Panc1 (cell line): ENCODE results near the gene CNTROB. TPM values are rescaled to one million over a fixed set of nuclear protein-coding genes. Genes with fewer than 3 reads are reported as not detected.

ENCODE experiments used
- ATAC-seq: fragments of 200-7000 bp; cut with Tn5 transposase; 2 replicates; pipeline ENCODE4 v1.9.1; 2020; ENCODE audit warnings: mild to moderate bottlenecking, moderate library complexity
- BruUV-seq: library from RNA; stranded (reverse); fragments of 400-500 nt; replicated peaks from 2 replicates; lab custom pipeline; 2021; lab: Mats Ljungman, UMichigan
- CTCF ChIA-PET: fragments of 300-600 bp; sonication (Branson Sonifier 250); formaldehyde crosslinking; loops from one replicate; lab custom pipeline; 2022; ENCODE audit warnings: antibody characterized with exemption; lab: Charles Lee
- POLR2A ChIA-PET: fragments of 300-600 bp; sonication (Branson Sonifier 250); formaldehyde crosslinking; loops from one replicate; lab custom pipeline; 2022; ENCODE audit warnings: antibody characterized with exemption; lab: Charles Lee
- DNase-seq: peaks from one replicate; pipeline ENCODE4 v3.0.0-alpha.2; 2010; ENCODE audit warnings: low read depth, low spot score
- H3K27ac ChIP-seq: 2 replicates; pipeline ENCODE4 v1.5.1; 2011; ENCODE audit warnings: mild to moderate bottlenecking, low read length, inconsistent platforms
- H3K27me3 ChIP-seq: fragments of 200-500 bp; sonication (Bioruptor generic); 2 replicates; pipeline ENCODE4 v1.6.0; 2014; ENCODE audit warnings: low read length, inconsistent platforms; ENCODE audit not compliant: control insufficient read depth, insufficient read depth
- H3K36me3 ChIP-seq: fragments of 200-500 bp; sonication (Bioruptor generic); 2 replicates; pipeline ENCODE4 v1.5.1; 2014; ENCODE audit warnings: inconsistent platforms, mild to moderate bottlenecking, low read length, moderate library complexity; ENCODE audit not compliant: control insufficient read depth, insufficient read depth
- H3K4me1 ChIP-seq: 2 replicates; pipeline ENCODE4 v1.5.1; 2011; ENCODE audit warnings: inconsistent platforms, mild to moderate bottlenecking, low read length, moderate library complexity; ENCODE audit not compliant: control insufficient read depth, insufficient read depth
- H3K4me3 ChIP-seq, 2 experiments: 2 replicates each; pipeline ENCODE4 v1.5.1; 2011 to 2012; ENCODE audit warnings: low read depth in 2 of 2, low read length in 2 of 2, mild to moderate bottlenecking in 2 of 2, inconsistent platforms in 1 of 2, moderate library complexity in 1 of 2
- H3K9me3 ChIP-seq: fragments of 200-500 bp; sonication (Bioruptor generic); 2 replicates; pipeline ENCODE4 v1.5.1; 2014; ENCODE audit warnings: low read depth, mild to moderate bottlenecking, inconsistent platforms, low read length, moderate library complexity; ENCODE audit not compliant: control insufficient read depth, insufficient read depth
- POLR2AphosphoS5 ChIP-seq: IDR thresholded peaks from 2 replicates; pipeline ENCODE4 v1.6.1; 2012; ENCODE audit warnings: mild to moderate bottlenecking, low read depth, low read length, moderate library complexity
- SIN3A ChIP-seq: IDR thresholded peaks from 2 replicates; pipeline ENCODE4 v1.6.1; 2012; ENCODE audit warnings: low read depth, mild to moderate bottlenecking, low read length, moderate library complexity, borderline replicate concordance; ENCODE audit not compliant: insufficient read depth
- TCF7L2 ChIP-seq: IDR thresholded peaks from 2 replicates; pipeline ENCODE4 v1.6.1; 2011; ENCODE audit warnings: mild to moderate bottlenecking, low read depth, low read length, inconsistent platforms
- in situ Hi-C: cut with HindIII; loops from 2 replicates; pipeline ENCODE4 v1.10.0; 2016; ENCODE audit warnings: low sequenced_read_pairs, low pct_unique_long_range_greater_than_20kb
- intact Hi-C: fragments of 100-400 bp; cut with micrococcal nuclease; formaldehyde crosslinking; loops from one replicate; pipeline ENCODE4 v1.10.0; 2022; ENCODE audit not compliant: unreplicated experiment
- total RNA-seq: library from RNA; stranded (reverse); gene quantifications from one replicate; pipeline ENCODE4 v1.2.1, GENCODE V29; 2021; ENCODE audit not compliant: unreplicated experiment
- TF ChIP-seq, protein P1 (sequence below), 2 experiments: IDR thresholded peaks; 2 replicates each; pipeline ENCODE4 v1.6.1; 2011 to 2012; ENCODE audit warnings: low read depth in 2 of 2, control low read depth in 1 of 2, low read length in 1 of 2, mild to moderate bottlenecking in 1 of 2, moderate library complexity in 1 of 2; ENCODE audit not compliant: insufficient read depth in 1 of 2
- TF ChIP-seq, protein P2 (sequence below): fragments of 450-650 bp; IDR thresholded peaks from 2 replicates; pipeline ENCODE4 v1.5.1; 2017; ENCODE audit warnings: mild to moderate bottlenecking

CNTROB gene
- total RNA-seq, 1 experiment from 2014 or later = 60.5 TPM

DNA sequence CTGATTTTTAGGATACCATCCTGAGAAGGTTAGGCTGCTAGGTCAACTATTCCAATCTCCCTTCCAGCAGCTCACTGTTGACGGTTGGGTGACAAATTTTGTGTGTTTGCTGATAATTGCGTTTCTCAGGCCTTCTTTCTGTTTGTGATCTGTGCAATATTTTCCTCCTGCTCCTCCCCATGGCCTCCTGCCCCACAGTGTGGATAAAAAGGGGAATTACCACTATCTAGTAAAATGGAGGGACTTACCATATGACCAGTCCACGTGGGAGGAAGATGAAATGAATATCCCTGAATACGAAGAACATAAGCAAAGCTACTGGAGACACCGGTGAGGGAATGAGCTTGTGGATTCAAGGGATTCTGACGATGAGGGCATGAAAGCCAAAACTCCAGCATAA lies 34.2 kb upstream of the CNTROB start:
- no peak for DNase-seq
- no TSS peak for BruUV-seq
- peak; percentile 78 for ATAC-seq
- intact Hi-C loops = loop anchor here (2.0 kb wide), 1 partner anchor 35 kb away; no protein-coding TSS in a partner anchor
- H3K27me3 ChIP-seq = no peaks in the 10 kb centered on the region
- in situ Hi-C loops = no loop called here
- H3K4me3 ChIP-seq = no peak overlapping the region
- TF ChIP-seq POLR2AphosphoS5 (no peak), SIN3A (no peak), TCF7L2 (no peak)
- TF ChIP-seq, protein P1, sequence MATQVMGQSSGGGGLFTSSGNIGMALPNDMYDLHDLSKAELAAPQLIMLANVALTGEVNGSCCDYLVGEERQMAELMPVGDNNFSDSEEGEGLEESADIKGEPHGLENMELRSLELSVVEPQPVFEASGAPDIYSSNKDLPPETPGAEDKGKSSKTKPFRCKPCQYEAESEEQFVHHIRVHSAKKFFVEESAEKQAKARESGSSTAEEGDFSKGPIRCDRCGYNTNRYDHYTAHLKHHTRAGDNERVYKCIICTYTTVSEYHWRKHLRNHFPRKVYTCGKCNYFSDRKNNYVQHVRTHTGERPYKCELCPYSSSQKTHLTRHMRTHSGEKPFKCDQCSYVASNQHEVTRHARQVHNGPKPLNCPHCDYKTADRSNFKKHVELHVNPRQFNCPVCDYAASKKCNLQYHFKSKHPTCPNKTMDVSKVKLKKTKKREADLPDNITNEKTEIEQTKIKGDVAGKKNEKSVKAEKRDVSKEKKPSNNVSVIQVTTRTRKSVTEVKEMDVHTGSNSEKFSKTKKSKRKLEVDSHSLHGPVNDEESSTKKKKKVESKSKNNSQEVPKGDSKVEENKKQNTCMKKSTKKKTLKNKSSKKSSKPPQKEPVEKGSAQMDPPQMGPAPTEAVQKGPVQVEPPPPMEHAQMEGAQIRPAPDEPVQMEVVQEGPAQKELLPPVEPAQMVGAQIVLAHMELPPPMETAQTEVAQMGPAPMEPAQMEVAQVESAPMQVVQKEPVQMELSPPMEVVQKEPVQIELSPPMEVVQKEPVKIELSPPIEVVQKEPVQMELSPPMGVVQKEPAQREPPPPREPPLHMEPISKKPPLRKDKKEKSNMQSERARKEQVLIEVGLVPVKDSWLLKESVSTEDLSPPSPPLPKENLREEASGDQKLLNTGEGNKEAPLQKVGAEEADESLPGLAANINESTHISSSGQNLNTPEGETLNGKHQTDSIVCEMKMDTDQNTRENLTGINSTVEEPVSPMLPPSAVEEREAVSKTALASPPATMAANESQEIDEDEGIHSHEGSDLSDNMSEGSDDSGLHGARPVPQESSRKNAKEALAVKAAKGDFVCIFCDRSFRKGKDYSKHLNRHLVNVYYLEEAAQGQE (IDR thresholded peaks at IDR 0.05; ENCODE audit: insufficient read depth in 1 of 2, low read depth in 2 of 2, low read length in 1 of 2) = no peak
- TF ChIP-seq, protein P2, sequence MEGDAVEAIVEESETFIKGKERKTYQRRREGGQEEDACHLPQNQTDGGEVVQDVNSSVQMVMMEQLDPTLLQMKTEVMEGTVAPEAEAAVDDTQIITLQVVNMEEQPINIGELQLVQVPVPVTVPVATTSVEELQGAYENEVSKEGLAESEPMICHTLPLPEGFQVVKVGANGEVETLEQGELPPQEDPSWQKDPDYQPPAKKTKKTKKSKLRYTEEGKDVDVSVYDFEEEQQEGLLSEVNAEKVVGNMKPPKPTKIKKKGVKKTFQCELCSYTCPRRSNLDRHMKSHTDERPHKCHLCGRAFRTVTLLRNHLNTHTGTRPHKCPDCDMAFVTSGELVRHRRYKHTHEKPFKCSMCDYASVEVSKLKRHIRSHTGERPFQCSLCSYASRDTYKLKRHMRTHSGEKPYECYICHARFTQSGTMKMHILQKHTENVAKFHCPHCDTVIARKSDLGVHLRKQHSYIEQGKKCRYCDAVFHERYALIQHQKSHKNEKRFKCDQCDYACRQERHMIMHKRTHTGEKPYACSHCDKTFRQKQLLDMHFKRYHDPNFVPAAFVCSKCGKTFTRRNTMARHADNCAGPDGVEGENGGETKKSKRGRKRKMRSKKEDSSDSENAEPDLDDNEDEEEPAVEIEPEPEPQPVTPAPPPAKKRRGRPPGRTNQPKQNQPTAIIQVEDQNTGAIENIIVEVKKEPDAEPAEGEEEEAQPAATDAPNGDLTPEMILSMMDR = no peak; the same call in 1 of the 2 replicates
- H3K4me1 ChIP-seq = no peaks in the 10 kb centered on the region
- H3K27ac ChIP-seq = no peak overlapping the region; the same call in 1 of the 2 replicates
- CTCF ChIA-PET = no interaction called here
- POLR2A ChIA-PET = no interaction called here
- H3K9me3 ChIP-seq = no peaks in the 10 kb centered on the region
- H3K36me3 ChIP-seq = peaks cover 12% of the 10 kb centered on the region; the same call in 1 of the 2 replicates

DNA sequence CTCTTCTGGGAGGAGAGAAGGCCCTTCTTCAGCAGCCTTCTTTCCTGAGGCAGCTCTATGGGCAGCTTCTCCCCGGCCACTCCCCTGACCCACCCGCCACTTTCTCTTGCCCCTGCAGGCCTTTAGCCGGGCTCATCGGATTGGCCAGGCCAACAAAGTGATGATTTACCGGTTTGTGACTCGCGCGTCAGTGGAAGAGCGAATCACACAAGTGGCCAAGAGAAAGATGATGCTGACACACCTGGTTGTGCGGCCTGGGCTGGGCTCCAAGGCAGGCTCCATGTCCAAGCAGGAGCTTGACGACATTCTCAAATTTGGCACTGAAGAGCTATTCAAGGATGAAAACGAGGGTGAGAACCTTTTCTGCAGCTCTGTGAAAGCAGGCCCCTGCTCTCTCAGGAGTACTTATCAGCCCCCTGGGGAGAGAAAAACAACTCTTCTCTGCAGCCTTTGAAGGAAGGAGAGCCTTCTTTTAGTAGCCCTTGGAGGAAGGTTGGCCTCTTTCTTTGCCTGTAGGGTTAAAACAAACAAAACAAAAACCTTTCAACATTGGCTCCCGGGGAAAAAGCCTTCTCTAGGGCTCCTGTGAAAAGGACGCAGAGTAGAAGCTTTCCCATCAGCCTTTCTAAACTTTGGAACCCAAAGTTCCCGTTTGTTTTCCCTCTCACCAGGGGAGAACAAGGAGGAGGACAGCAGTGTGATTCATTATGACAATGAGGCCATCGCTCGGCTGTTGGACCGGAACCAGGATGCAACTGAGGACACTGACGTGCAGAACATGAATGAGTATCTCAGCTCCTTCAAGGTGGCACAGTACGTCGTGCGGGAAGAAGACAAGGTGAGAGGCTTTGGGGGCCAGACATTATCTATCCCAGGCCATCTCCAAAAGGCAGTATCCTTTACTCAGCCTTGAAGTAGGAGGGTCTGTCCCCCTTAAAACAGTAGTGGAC lies 28.6 kb upstream of the CNTROB start:
- Histone ChIP-seq H3K36me3 (peaks cover 5% of the 10 kb centered on the region), H3K9me3 (no peaks in the 10 kb centered on the region), H3K27ac (no peak overlapping the region), H3K4me1 (no peaks in the 10 kb centered on the region), H3K27me3 (no peaks in the 10 kb centered on the region), H3K4me3 (no peak overlapping the region)
- CTCF ChIA-PET = no interaction called here
- ATAC-seq (no peak), DNase-seq (no peak)
- POLR2A ChIA-PET = no interaction called here
- no peak for TF ChIP-seq SIN3A
- TF ChIP-seq, protein P2 = no peak
- no peak for TF ChIP-seq TCF7L2
- TF ChIP-seq, protein P1 (IDR thresholded peaks at IDR 0.05; ENCODE audit: insufficient read depth in 1 of 2, low read depth in 2 of 2, low read length in 1 of 2) = no peak
- TSS peak; percentile 61 for BruUV-seq
- in situ Hi-C loops (no loop called here), intact Hi-C loops (no loop called here)
